GM12872 (cell line): ENCODE data around the gene DOCK9.

ENCODE experiments used
- CTCF ChIP-seq: IDR thresholded peaks from 3 replicates; pipeline ENCODE4 v1.5.1; 2011; ENCODE audit warnings: low read depth, mild to moderate bottlenecking, low read length, moderate library complexity; ENCODE audit not compliant: insufficient read depth

Gene DOCK9

GRCh38 chr13:99012539-99012938, 34.7 kb upstream of the DOCK9 start:
- no peak for TF ChIP-seq CTCF

DNA sequence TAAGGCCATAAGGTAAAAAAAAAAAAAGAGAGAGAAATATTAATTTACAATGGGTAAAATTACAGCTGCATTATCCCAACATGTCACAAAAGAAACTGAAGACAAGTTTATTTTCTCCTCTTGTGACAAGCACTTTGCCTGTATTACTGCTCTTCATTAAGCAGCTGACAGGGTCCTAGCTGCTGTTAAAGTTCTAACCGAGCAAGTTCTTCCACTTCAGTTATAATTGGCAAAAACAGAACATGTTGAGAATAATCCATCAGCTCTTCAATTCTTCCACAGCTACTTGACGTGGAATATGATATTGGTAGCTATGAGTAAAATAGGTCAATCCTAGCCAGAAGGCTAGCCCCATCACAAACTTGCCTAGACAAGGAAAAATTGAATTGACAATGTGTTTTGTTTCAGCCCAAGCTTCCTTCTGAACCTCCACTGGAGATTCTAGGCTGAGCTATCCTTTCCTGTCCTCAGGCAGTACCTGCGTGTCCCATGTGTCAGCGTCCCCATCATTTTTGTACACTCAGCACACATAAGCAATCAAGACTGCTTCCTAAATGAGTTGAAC, 32.2 kb upstream of the DOCK9 start:
- no peak for TF ChIP-seq CTCF

- TF ChIP-seq CTCF, result no peak
Observed at GRCh38 chr13:99008577-99008976, 30.7 kb upstream of the DOCK9 start.

DNA sequence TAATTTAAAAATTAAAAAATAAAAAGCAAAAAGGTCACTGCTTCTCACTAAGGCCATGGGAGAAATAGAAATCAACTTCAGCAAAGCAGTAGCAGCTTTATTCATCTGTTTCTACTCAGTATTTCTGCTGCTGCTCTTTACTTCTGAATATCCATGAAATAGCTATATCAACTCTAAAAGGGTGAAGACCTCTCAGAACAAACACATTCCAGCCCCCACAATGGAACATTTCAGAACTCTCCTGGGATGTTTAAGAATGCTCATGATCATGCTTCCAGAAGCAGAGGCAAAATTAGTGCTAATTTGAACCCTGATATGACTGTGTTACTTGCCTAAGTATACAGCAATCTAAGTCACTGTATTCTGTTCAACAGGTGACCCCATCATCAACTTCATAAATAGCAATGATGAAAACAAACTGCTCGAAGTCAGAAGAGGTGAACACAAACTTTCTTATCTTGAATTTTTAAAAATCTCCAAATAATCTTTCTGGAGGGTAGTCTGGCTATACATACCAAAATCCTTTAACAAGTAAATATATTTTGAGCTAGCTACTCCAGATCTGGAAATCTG, 29.6 kb upstream of the DOCK9 start:
- TF ChIP-seq CTCF, result no peak

- no peak for TF ChIP-seq CTCF
Observed at GRCh38 chr13:99005609-99006008, 27.7 kb upstream of the DOCK9 start.

GRCh38 chr13:99004978-99005377, 27.1 kb upstream of the DOCK9 start:
- TF ChIP-seq CTCF, result no peak

DNA sequence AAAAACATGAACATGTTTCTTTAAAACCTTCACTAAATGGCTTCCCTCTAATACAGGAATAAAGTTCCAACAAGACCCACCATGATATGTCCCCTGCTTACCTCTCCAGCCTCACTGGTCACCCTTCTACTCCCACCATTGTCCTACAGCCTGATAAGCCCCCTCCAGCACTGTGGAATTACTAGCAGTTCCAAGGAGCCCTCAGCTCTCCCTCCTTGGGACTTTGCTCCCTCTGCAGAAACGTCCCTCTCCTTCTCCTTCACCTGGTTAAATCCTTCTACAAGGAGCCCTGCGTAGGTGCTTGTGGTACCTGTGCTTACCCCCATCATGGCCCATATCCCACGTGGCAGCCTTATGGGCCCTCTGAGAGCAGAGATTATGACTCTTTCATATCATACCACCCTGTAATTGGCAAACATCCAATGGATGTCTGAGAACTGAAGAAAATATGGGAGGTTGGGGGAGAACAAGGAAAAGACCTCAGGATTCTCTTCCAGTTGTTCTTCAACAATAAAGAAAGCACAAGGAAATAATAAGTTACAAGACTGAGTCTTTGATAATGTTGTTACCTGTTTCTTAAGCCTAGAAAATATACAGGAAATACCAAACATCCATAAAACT, 26.1 kb upstream of the DOCK9 start:
- TF ChIP-seq CTCF, result no peak
